ENCODE results near the gene DGCR2. TPM values are rescaled to one million over a fixed set of nuclear protein-coding genes. Genes with fewer than 3 reads are reported as not detected.
"Not testable (repeated sequence)": the region's sequence is repeated elsewhere in the genome, so short reads cannot be mapped to it uniquely, and the experiment has no call there.

DGCR2 gene
- total RNA-seq, 2 experiments from 2014 or later, result 30.5 to 34.2 TPM

DNA sequence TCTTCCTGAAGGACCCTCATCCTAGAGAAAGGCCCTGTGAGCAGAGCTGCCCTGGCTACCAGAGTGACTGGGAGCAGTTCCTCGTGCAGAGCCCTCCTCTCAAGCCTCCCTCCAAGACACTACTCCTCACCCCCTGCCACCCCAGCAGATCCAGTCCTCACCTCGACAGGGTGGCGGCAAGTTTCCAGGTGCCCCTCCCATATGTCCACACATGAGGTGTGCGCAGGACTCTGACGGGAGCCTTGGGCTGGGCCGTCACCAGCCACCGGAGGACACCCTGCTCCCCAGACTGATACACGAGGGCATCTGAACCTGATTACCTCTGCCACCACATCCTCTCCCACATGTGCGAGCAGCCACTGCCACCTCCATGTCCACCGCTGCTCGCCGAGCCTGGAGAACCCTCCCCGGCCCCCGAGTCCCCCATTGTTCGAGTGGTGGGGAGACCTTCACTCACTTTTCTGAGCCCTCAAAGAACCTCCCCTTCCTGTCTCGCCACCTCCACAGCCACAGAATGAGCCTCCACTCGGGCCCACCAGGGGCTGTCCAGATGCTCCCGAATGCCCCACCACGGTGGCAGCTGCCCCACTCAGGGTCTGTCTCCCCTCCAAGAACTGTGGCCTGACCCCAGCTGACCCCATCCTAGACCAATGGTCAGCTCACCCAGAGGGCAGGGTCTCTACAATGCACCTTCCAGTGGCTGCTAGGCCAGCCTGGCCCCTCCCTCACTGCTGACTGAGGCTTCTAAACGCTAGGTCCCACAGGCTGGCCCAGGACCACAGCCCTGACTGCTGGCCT is 62.5 kb downstream of the DGCR2 start:
- Mint-ChIP-seq H3K27me3 (ENCODE audit: low read depth) (no peaks in the 10 kb centered on the region), H3K4me3 (no peak overlapping the region), H3K36me3 (ENCODE audit: low read depth) (peaks cover 32% of the 10 kb centered on the region), H3K4me1 (ENCODE audit: low read depth) (no peaks in the 10 kb centered on the region), H3K27ac (no peak overlapping the region), H3K9me3 (ENCODE audit: insufficient read depth) (no peaks in the 10 kb centered on the region)
- DNase-seq (no peak), ATAC-seq (no peak)
- POLR2A ChIA-PET, result interaction anchor here (0.6 kb wide), 1 partner anchor 12 kb away, joined by 4 read pairs; no protein-coding TSS in a partner anchor
- CTCF ChIA-PET, result no interaction called here

DNA sequence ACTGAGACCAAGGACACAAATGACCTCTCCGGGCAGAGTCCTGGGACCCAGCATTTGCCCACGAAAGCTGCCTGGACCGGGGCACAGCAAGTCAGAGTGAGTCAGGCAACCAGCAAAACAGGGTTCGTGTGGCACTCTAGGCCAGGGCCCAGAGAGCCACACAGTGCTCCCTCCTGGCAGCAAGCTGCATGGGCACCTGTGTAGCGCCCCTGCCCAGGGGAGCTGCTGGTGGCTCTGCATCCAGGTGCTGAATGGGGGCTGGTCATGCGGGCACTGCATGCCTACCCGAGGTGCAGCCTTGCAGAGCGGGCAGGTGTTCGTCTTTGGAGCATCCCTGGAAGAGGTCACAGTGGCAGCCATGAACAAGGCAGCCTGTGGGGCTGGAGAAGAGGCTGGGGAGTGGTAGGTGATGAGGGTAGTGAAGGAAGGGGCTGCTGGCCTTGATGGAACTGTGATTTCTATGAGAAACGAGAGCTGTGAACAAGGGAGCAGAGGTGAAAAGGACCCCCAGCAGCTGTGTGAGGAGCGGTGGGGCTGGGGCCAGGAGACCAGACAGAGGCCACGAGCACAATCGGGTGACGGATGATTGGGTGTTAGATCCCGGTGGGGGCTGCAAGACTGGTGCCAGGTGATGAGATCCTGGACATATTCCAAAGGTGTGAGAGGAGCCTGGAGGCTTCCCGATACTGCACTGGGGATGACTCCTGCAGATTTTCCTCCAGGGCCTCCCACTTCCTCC is 63.3 kb downstream of the DGCR2 start:
- no peaks in the 10 kb centered on the region for H3K4me1 Mint-ChIP-seq (ENCODE audit: low read depth)
- H3K27ac Mint-ChIP-seq, result no peak overlapping the region
- H3K4me3 Mint-ChIP-seq, result no peak overlapping the region
- DNase-seq, result no peak
- POLR2A ChIA-PET, result interaction anchor here (0.6 kb wide), 1 partner anchor 13 kb away, joined by 4 read pairs; no protein-coding TSS in a partner anchor
- no peaks in the 10 kb centered on the region for H3K27me3 Mint-ChIP-seq (ENCODE audit: low read depth)
- no peaks in the 10 kb centered on the region for H3K9me3 Mint-ChIP-seq (ENCODE audit: insufficient read depth)
- ATAC-seq, result no peak
- peaks cover 36% of the 10 kb centered on the region for H3K36me3 Mint-ChIP-seq (ENCODE audit: low read depth)
- CTCF ChIA-PET, result no interaction called here

DNA sequence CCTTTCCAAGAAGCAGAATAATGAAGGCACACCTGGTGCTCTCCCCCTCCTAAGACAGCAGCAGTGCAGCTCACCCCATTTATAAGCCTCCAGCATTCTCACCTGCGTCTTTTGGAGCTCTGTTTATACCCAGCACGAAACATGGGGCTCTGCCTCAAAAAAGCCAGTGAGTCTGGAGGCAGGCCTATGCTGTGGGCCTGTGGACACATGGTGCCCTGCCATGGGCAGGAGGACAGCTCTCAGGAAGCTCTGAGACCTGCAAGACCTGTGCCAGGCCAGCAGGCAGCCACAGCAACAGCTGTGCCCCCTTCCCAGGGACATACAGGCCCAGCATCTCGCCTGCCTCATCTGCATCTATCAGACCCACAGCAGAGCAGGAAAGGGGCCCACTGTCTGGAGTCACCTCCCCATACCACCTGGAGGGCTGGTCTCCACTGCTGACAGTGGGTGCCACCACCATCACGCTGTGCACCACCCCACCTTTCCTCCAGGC is 64.2 kb downstream of the DGCR2 start:
- Mint-ChIP-seq H3K4me1 (ENCODE audit: low read depth) (no peaks in the 10 kb centered on the region), H3K9me3 (ENCODE audit: insufficient read depth) (no peaks in the 10 kb centered on the region), H3K27me3 (ENCODE audit: low read depth) (no peaks in the 10 kb centered on the region), H3K27ac (no peak overlapping the region), H3K4me3 (no peak overlapping the region), H3K36me3 (ENCODE audit: low read depth) (peaks cover 41% of the 10 kb centered on the region)
- DNase-seq, result no peak
- POLR2A ChIA-PET, result no interaction called here
- ATAC-seq, result no peak
- CTCF ChIA-PET, result no interaction called here

DNA sequence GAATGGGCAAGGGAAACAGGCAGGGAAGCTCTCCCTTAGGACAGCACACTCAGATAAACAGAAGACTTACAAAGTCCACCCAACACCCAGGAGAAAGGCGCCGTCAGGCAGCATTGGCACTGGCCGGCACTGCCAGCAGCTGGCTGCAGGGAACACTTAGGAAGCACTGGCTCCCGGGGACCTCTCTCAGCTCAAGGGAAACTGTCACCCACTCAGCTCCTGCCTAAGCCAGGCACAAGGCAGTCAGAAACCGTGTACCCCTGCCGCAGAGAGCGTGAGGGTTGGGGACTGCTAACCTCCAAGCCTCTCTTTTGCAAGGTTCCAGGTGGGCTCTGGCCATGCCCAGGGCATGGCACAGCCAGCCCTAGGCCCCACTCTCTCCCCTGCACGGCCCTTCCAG is 64.7 kb downstream of the DGCR2 start:
- ChIA-PET CTCF (no interaction called here), POLR2A (no interaction called here)
- Mint-ChIP-seq H3K27me3 (ENCODE audit: low read depth) (no peaks in the 10 kb centered on the region), H3K27ac (no peak overlapping the region), H3K9me3 (ENCODE audit: insufficient read depth) (no peaks in the 10 kb centered on the region), H3K4me3 (no peak overlapping the region), H3K36me3 (ENCODE audit: low read depth) (peaks cover 39% of the 10 kb centered on the region), H3K4me1 (ENCODE audit: low read depth) (no peaks in the 10 kb centered on the region)
- DNase-seq, result no peak
- ATAC-seq, result no peak

DNA sequence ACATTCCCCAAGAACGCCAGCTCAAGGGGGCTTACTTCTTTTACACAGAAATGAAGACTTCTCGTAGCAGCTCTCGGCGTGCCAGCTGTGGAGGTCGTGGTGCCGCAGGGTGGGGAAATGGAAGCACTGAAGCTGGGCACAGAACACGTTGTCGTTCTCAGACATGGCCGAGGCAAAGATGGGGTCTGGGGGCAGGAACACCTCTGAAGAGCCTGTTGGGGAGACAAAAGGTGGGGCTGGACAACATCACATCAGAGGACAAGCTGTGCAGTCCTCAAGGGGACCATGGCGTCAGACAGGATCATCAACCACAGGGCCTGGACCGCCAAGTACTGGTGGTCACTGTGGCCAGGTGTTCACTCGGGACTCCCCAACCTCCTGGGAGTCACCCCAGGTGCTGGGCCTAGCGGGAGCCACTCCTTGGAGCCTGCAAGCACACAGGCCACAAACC is 65.2 kb downstream of the DGCR2 start:
- DNase-seq, result no peak
- H3K27ac Mint-ChIP-seq, result no peak overlapping the region
- POLR2A ChIA-PET, result no interaction called here

DNA sequence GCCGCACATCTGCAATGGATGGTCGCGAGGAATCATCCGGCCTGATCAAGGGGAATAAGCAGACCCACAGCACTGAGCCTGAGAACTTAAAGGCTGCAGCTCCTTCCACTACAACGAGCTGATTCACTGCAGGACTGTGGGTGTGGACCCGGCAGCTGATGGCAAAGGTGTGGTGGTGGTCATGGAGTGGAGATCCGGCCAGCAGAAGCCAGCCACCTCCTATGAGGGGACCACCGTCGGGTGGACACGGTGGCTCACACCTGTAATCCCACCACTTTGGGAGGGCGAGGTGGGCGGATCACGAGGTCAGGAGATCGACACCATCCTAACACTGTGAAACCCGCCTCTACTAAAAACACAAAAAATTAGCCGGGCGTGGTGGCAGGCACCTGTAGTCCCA is 66.4 kb downstream of the DGCR2 start:
- POLR2A ChIA-PET, result no interaction called here

More for the DNA sequence above, 65.2 kb downstream of the DGCR2 start:
- no peak for ATAC-seq
- H3K4me3 Mint-ChIP-seq, result no peak overlapping the region
- no peaks in the 10 kb centered on the region for H3K9me3 Mint-ChIP-seq (ENCODE audit: insufficient read depth)
- H3K27me3 Mint-ChIP-seq (ENCODE audit: low read depth), result no peaks in the 10 kb centered on the region
- peaks cover 40% of the 10 kb centered on the region for H3K36me3 Mint-ChIP-seq (ENCODE audit: low read depth)
- CTCF ChIA-PET, result no interaction called here
- H3K4me1 Mint-ChIP-seq (ENCODE audit: low read depth), result no peaks in the 10 kb centered on the region

DNA sequence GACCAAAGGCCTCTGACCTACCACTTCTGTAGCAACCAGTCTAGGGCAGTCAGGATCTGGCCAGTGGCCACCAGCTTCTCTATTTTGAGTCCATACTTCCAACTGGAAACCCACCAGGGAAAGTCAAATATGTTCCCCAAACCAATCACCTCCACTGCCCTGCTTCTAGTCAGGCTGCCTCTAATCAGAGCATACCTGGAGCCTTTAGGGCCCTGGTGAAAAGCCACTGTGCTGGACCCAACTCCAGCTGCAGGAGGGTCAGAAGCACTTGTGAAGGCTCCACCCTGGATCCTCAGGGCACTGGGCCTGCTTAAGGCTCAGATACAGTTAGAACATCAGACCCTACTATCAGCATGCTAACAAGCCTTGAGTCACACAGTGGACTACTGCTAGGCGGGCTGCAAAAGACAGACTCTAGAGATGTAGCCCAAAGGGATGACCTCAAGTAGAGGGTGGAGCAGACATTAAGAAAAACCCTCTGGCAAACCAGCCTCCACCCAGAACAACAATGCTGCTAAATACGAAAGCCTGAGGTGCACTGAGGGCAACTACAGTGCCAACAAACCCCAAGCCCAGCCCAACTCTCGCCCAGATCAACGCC is 69.2 kb downstream of the DGCR2 start:
- Mint-ChIP-seq H3K9me3 (ENCODE audit: insufficient read depth) (no peaks in the 10 kb centered on the region), H3K4me3 (no peak overlapping the region), H3K36me3 (ENCODE audit: low read depth) (peaks cover 35% of the 10 kb centered on the region), H3K27ac (no peak overlapping the region), H3K27me3 (ENCODE audit: low read depth) (no peaks in the 10 kb centered on the region), H3K4me1 (ENCODE audit: low read depth) (no peaks in the 10 kb centered on the region)
- POLR2A ChIA-PET, result no interaction called here
- ATAC-seq (no peak), DNase-seq (no peak)
- CTCF ChIA-PET, result no interaction called here

More for the DNA sequence above, 66.4 kb downstream of the DGCR2 start:
- H3K27ac Mint-ChIP-seq, result no peak overlapping the region
- H3K27me3 Mint-ChIP-seq (ENCODE audit: low read depth), result no peaks in the 10 kb centered on the region
- H3K36me3 Mint-ChIP-seq (ENCODE audit: low read depth), result peaks cover 44% of the 10 kb centered on the region
- CTCF ChIA-PET, result no interaction called here
- H3K4me3 Mint-ChIP-seq, result no peak overlapping the region
- H3K9me3 Mint-ChIP-seq (ENCODE audit: insufficient read depth), result no peaks in the 10 kb centered on the region
- no peaks in the 10 kb centered on the region for H3K4me1 Mint-ChIP-seq (ENCODE audit: low read depth)
- ATAC-seq (no peak), DNase-seq (no peak)

DNA sequence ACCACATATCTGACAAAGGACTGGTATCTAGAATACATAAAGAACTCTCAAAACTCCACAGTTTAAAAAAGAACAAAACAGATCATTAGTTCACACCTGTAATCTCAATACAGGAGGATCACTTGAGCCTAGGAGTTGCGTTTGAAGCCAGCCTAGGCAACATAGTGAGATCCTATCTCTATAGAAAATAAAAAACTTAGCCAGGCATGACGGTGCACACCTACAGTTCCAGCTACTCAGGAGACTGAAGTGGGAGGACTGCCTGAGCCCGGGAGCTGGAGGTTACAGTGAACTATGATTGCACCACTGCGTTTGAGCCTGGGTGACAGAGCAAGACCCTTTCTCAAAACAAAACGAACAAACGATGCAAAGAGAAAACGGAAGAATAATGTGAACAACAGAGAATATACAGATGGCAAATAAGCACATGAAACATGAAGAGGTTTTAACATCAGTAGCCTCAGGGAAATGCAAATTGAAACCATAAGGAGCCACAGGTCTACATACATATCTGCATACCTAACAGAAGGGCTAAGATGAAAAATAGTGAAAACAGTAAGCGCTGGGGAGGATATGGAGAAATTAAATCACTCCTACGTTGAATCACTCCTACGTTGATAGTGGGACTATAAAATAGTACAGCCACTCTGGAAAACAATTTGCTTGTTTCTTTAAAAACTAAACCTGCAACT is 70.7 kb downstream of the DGCR2 start:
- Mint-ChIP-seq H3K36me3 (ENCODE audit: low read depth) (peaks cover 39% of the 10 kb centered on the region), H3K4me1 (ENCODE audit: low read depth) (no peaks in the 10 kb centered on the region)
- POLR2A ChIA-PET, result interaction anchor here (0.6 kb wide), 1 partner anchor 255 kb away, joined by 5 read pairs; no protein-coding TSS in a partner anchor

DNA sequence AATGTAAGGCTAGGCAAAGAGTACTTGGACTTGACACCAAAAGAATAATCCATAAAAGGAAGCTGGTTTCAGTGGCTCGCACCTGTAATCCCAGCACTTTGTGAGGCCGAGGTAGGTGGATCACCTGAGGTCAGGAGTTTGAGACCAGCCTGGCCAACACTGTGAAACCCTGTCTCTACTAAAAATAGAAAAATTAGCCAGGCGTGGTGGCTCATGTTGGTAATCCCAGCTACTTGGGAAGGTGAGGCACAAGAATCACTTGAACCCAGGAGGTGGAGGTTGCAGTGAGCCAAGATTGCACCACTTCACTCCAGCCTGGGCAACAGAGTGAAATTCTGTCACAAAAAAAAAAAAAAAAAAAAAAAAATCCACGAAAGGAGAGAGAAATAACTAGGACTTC is 71.4 kb downstream of the DGCR2 start:
- H3K27me3 Mint-ChIP-seq (ENCODE audit: low read depth); H3K27ac Mint-ChIP-seq; H3K9me3 Mint-ChIP-seq (ENCODE audit: insufficient read depth); POLR2A ChIA-PET; ATAC-seq; H3K4me1 Mint-ChIP-seq (ENCODE audit: low read depth); DNase-seq; H3K4me3 Mint-ChIP-seq: not testable (repeated sequence)
- CTCF ChIA-PET, result interaction anchor here (0.8 kb wide), 1 partner anchor 579 kb away, joined by 3 read pairs; no protein-coding TSS in a partner anchor
- H3K36me3 Mint-ChIP-seq (ENCODE audit: low read depth), result peaks cover 38% of the 10 kb centered on the region

More for the DNA sequence above, 70.7 kb downstream of the DGCR2 start:
- Mint-ChIP-seq H3K9me3 (ENCODE audit: insufficient read depth) (no peaks in the 10 kb centered on the region), H3K4me3 (no peak overlapping the region), H3K27me3 (ENCODE audit: low read depth) (no peaks in the 10 kb centered on the region), H3K27ac (no peak overlapping the region)
- CTCF ChIA-PET, result interaction anchor here (0.8 kb wide), 1 partner anchor 578 kb away, joined by 3 read pairs; no protein-coding TSS in a partner anchor
- DNase-seq, result no peak
- ATAC-seq, result no peak

DNA sequence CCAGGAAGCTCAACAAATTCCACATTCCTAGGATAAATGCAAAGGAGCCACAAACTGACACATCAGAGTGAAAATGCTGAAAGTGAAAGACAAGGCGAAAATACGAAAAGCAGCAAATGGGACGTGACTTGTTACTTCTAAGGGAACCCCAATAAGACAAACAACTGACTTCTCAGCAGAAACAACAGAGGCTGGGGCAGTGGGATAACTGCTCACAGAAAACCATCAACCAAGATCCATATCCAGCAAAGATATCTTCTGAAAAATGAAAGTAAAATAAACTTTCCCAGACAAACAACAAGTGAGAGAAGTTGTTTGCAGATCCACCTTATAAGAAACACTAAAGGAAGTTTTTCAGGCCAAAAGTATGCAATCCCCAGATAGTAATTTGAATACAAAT is 72.1 kb downstream of the DGCR2 start:
- no peak for ATAC-seq
- no peak overlapping the region for H3K4me3 Mint-ChIP-seq
- no peak overlapping the region for H3K27ac Mint-ChIP-seq
- H3K9me3 Mint-ChIP-seq (ENCODE audit: insufficient read depth), result no peaks in the 10 kb centered on the region
- no peaks in the 10 kb centered on the region for H3K27me3 Mint-ChIP-seq (ENCODE audit: low read depth)
- DNase-seq, result no peak
- POLR2A ChIA-PET, result no interaction called here
- H3K36me3 Mint-ChIP-seq (ENCODE audit: low read depth), result peaks cover 40% of the 10 kb centered on the region
- no peaks in the 10 kb centered on the region for H3K4me1 Mint-ChIP-seq (ENCODE audit: low read depth)
- CTCF ChIA-PET, result no interaction called here

DNA sequence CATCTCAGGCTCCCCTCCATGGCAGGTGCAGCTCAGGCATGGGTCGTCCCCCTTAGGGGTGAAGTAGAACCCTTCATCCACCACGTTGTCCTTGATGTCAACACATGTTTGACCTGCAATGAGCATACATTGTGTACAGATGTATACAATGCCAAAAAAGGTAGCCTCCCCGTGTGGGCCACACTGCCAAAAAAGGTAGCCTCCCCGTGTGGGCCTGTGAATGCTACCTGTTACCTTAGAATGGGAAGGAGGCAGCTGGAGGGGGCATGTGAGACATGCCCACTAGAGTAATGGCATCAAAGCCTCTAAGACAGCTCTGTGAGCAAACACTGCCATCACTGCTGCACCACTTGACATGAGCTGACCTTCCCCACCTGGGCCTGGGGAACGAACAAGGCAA is 73.7 kb downstream of the DGCR2 start:
- ChIA-PET CTCF (no interaction called here), POLR2A (no interaction called here)
- DNase-seq (no peak), ATAC-seq (no peak)
- Mint-ChIP-seq H3K36me3 (ENCODE audit: low read depth) (peaks cover 36% of the 10 kb centered on the region), H3K4me1 (ENCODE audit: low read depth) (no peaks in the 10 kb centered on the region), H3K9me3 (ENCODE audit: insufficient read depth) (no peaks in the 10 kb centered on the region), H3K27ac (no peak overlapping the region), H3K27me3 (ENCODE audit: low read depth) (no peaks in the 10 kb centered on the region), H3K4me3 (no peak overlapping the region)

Measured in activated CD8-positive, alpha-beta T cell treated with anti-CD3 and anti-CD28 coated beads, Interleukin-2, amount 10 ng/mL, durations not matched to agents 7 days and 5 days (primary cell).